ENCODE measurements around the gene KRTAP5-4. TPM values are rescaled to one million over a fixed set of nuclear protein-coding genes. Genes with fewer than 3 reads are reported as not detected.
"Not testable (repeated sequence)": the region's sequence is repeated elsewhere in the genome, so short reads cannot be mapped to it uniquely, and the experiment has no call there.

KRTAP5-4 gene
- total RNA-seq, 1 experiment from 2014 or later: not detected

DNA sequence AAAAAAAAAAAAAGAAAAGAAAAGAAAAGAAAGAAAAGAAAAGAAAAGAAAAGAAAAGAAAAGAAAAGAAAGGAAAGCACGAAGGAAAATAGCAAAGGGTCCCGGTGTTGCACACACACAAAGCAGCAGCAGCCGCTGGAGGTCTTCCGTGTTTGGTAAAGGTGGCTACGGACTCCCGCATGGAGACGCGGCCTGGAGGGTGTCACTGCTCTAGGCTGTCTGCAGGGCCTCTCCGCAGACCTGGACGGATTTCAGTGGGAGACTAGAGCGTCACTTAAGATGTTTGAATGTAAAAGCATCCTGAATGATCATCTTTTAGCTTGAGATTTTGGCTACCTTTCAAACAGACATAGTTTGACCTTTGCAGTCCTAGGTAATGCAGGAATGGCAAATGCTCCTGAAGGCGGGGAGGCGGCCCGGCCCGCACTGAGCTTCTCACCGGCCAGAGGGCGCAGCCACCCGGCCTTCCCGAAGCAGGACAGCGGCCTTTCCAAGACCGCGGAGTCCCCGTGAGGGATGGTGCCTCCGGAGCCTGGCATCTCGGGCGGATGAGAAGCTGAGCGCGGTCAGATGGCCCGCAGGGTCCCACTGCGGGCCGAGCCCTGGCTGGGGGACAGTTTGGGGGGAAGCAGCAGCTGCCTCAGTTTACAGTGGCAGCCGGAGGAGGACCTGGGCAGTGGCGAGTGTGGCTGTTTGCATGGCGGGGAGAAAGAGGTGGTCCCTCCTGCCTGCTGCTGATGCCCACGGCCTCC lies 26.1 kb upstream of the KRTAP5-4 start:
- TF ChIP-seq CTCF (IDR thresholded peaks at IDR 0.05; ENCODE audit: unreplicated experiment): no peak
- BruUV-seq (replicated peaks): no TSS peak
- peaks cover 6% of the 10 kb centered on the region for H3K36me3 Mint-ChIP-seq (ENCODE audit: insufficient read depth, unreplicated experiment)
- CTCF ChIA-PET: interaction anchor here (0.6 to 10.0 kb wide), 4 partner anchors 8 to 518 kb away, joined by 3 to 165 read pairs (median 11); no protein-coding TSS in a partner anchor
- no peak overlapping the region for H3K4me3 Mint-ChIP-seq (ENCODE audit: unreplicated experiment)
- no peak overlapping the region for H3K27ac Mint-ChIP-seq (ENCODE audit: low read depth, unreplicated experiment)
- intact Hi-C loops (cut with micrococcal nuclease): no loop called here
- H3K9me3 Mint-ChIP-seq (ENCODE audit: unreplicated experiment): no peaks in the 10 kb centered on the region
- POLR2A ChIA-PET: no interaction called here
- no peak for DNase-seq (ENCODE audit: unreplicated experiment)
- peaks cover 4% of the 10 kb centered on the region for H3K4me1 Mint-ChIP-seq (ENCODE audit: insufficient read depth, unreplicated experiment)
- peaks cover 33% of the 10 kb centered on the region for H3K27me3 Mint-ChIP-seq (ENCODE audit: insufficient read depth, unreplicated experiment)

DNA sequence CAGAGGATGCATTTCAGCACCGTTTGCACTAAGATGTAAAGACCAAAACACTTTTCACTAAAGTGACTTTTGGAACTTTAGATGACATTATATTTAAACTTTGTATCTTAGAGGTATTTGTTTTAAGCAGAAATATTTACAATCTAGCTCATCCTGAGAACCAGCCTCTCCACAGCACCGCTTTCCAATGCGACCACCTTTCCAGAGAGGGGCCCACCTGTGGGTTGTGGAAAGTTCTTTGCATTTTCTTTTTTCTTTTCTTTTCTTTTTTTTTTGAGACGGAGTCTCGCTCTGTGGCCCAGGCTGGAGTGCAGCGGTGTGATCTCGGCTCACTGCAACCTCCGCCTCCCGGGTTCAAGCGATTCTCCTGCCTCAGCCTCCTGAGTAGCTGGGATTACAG lies 24.6 kb upstream of the KRTAP5-4 start:
- H3K4me3 Mint-ChIP-seq (ENCODE audit: unreplicated experiment); H3K9me3 Mint-ChIP-seq (ENCODE audit: unreplicated experiment); H3K27ac Mint-ChIP-seq (ENCODE audit: low read depth, unreplicated experiment); H3K36me3 Mint-ChIP-seq (ENCODE audit: insufficient read depth, unreplicated experiment); DNase-seq (ENCODE audit: unreplicated experiment); BruUV-seq (replicated peaks); POLR2A ChIA-PET; H3K4me1 Mint-ChIP-seq (ENCODE audit: insufficient read depth, unreplicated experiment); intact Hi-C loops (cut with micrococcal nuclease): not testable (repeated sequence)
- CTCF ChIA-PET: interaction anchor here (2.1 kb wide), 1 partner anchor 504 kb away, joined by 6 read pairs; no protein-coding TSS in a partner anchor
- H3K27me3 Mint-ChIP-seq (ENCODE audit: insufficient read depth, unreplicated experiment): peaks cover 33% of the 10 kb centered on the region

DNA sequence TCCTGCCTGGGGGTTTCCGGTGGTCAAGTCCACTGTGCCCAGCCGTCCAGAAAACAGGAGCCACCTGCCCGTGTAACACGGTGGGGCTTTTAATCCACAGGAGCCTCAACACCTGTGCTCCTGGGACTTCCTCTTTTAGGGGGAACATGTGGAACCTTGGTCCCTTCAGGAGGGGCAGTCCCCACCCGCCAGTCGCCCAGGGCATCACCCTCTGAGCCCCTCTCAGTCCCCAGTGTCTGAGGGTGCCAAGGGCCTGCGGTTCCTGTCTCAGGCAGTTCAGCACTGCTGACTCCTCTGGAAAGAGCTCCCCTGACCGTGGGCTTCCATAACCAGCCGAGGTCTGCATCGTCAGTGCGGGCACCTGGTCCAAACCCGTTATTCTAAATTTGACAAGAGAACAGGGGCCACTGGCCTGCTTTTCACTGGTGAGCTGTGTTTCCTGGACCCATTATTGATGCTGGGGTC lies 23.5 kb upstream of the KRTAP5-4 start:
- ChIA-PET POLR2A (no interaction called here), CTCF (interaction anchor here (2.1 kb wide), 1 partner anchor 505 kb away, joined by 6 read pairs; no protein-coding TSS in a partner anchor)
- no TSS peak for BruUV-seq (replicated peaks)
- intact Hi-C loops (cut with micrococcal nuclease): no loop called here
- H3K9me3 Mint-ChIP-seq (ENCODE audit: unreplicated experiment): no peaks in the 10 kb centered on the region
- no peak overlapping the region for H3K27ac Mint-ChIP-seq (ENCODE audit: low read depth, unreplicated experiment)
- no peak overlapping the region for H3K4me3 Mint-ChIP-seq (ENCODE audit: unreplicated experiment)
- no peaks in the 10 kb centered on the region for H3K4me1 Mint-ChIP-seq (ENCODE audit: insufficient read depth, unreplicated experiment)
- DNase-seq (ENCODE audit: unreplicated experiment): no peak
- no peak for TF ChIP-seq CTCF (IDR thresholded peaks at IDR 0.05; ENCODE audit: unreplicated experiment)
- peaks cover 6% of the 10 kb centered on the region for H3K36me3 Mint-ChIP-seq (ENCODE audit: insufficient read depth, unreplicated experiment)
- peaks cover 36% of the 10 kb centered on the region for H3K27me3 Mint-ChIP-seq (ENCODE audit: insufficient read depth, unreplicated experiment)

DNA sequence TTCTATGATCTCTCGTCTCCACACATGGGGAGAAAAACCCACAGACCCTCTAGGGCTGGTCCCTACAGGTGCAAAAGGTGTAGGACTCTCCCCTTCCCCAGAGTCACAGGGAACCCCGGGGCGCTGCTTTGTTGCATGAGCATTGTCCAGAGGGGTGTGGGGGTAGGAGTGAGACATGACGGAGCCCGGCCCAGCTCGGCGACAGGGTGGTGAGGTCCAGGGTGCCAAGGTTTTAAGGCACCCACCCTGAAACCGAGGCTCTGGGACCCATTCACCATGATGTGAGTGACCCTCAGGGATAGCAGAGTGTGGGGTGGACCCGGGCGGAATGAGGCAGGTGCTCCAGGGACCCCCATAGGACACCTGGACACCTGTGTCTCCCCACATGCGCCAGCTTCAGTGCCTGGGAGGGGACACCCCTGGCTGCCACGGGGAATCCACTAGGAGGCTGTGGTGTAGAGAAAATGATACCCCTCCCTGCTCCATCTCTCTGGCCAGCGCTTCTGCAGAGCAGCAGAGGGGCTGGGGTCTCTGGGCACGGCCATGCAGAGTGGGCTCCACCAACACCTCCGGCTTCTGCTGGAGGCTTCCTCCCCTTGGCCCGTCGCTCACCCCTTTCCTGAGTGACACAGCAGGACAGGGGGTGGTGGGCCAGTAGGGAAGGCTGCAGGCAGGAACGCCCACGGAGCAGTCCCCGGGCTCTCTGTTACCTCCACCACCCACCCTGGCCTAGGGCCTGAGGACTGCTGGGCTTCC lies 22.8 kb upstream of the KRTAP5-4 start:
- BruUV-seq (replicated peaks): no TSS peak
- no peak overlapping the region for H3K4me3 Mint-ChIP-seq (ENCODE audit: unreplicated experiment)
- H3K27ac Mint-ChIP-seq (ENCODE audit: low read depth, unreplicated experiment): no peak overlapping the region
- H3K9me3 Mint-ChIP-seq (ENCODE audit: unreplicated experiment): no peaks in the 10 kb centered on the region
- ChIA-PET POLR2A (no interaction called here), CTCF (interaction anchor here (1.2 to 2.1 kb wide), 2 partner anchors 14 to 506 kb away, joined by 4 to 6 read pairs; no protein-coding TSS in a partner anchor)
- intact Hi-C loops (cut with micrococcal nuclease): no loop called here
- peaks cover 6% of the 10 kb centered on the region for H3K36me3 Mint-ChIP-seq (ENCODE audit: insufficient read depth, unreplicated experiment)
- DNase-seq (ENCODE audit: unreplicated experiment): no peak
- no peak for TF ChIP-seq CTCF (IDR thresholded peaks at IDR 0.05; ENCODE audit: unreplicated experiment)
- peaks cover 42% of the 10 kb centered on the region for H3K27me3 Mint-ChIP-seq (ENCODE audit: insufficient read depth, unreplicated experiment)
- H3K4me1 Mint-ChIP-seq (ENCODE audit: insufficient read depth, unreplicated experiment): no peaks in the 10 kb centered on the region
